HG03520 (cell line): ENCODE measurements around the gene TGFBI.

Experiments used
- ATAC-seq: cut with Tn5 transposase; IDR thresholded peaks from one replicate; pipeline ENCODE4 v1.9.1; 2021; ENCODE audit warnings: mild to moderate bottlenecking, moderate library complexity; ENCODE audit not compliant: unreplicated experiment

Gene TGFBI

GRCh38 chr5:136000932-136001331 lies 27.9 kb upstream of the TGFBI start:
- no peak for ATAC-seq

GRCh38 chr5:136001466-136001981 lies 27.3 kb upstream of the TGFBI start:
- ATAC-seq: no peak

GRCh38 chr5:136004436-136004835 lies 24.4 kb upstream of the TGFBI start:
- no peak for ATAC-seq

GRCh38 chr5:136005476-136005875 lies 23.3 kb upstream of the TGFBI start:
- ATAC-seq: no peak

GRCh38 chr5:136006164-136006563 lies 22.6 kb upstream of the TGFBI start:
- ATAC-seq: no peak

- ATAC-seq: no peak
These were observed 22.0 kb upstream of the TGFBI start for GRCh38 chr5:136006761-136007251.

GRCh38 chr5:136007271-136007670 lies 21.5 kb upstream of the TGFBI start:
- no peak for ATAC-seq

- ATAC-seq: no peak
These were observed 17.3 kb upstream of the TGFBI start for GRCh38 chr5:136011414-136012001.

- no peak for ATAC-seq
These were observed 16.6 kb upstream of the TGFBI start for GRCh38 chr5:136012041-136012804.

- no peak for ATAC-seq
These were observed 15.2 kb upstream of the TGFBI start for GRCh38 chr5:136013559-136013958.

GRCh38 chr5:136014049-136015002 lies 14.5 kb upstream of the TGFBI start:
- peak; percentile 72 for ATAC-seq

GRCh38 chr5:136015003-136015375 lies 13.8 kb upstream of the TGFBI start:
- no peak for ATAC-seq

GRCh38 chr5:136015966-136016650 lies 12.7 kb upstream of the TGFBI start:
- ATAC-seq: no peak

- ATAC-seq: no peak
These were observed 11.8 kb upstream of the TGFBI start for GRCh38 chr5:136016945-136017530.

- no peak for ATAC-seq
These were observed 9.7 kb upstream of the TGFBI start for GRCh38 chr5:136018814-136019783.

- no peak for ATAC-seq
These were observed 8.8 kb upstream of the TGFBI start for GRCh38 chr5:136020001-136020382.

GRCh38 chr5:136020383-136021015 lies 8.3 kb upstream of the TGFBI start:
- ATAC-seq: no peak

GRCh38 chr5:136021016-136021405 lies 7.8 kb upstream of the TGFBI start:
- ATAC-seq: no peak

GRCh38 chr5:136022965-136023364 lies 5.8 kb upstream of the TGFBI start:
- no peak for ATAC-seq
